HCT116 (cell line): ENCODE data around the gene HSPA4.
"Not testable (repeated sequence)": the region's sequence is repeated elsewhere in the genome, so short reads cannot be mapped to it uniquely, and the experiment has no call there.

Experiments
- EZH2 ChIP-seq: fragments of 200-600 bp; sonication (generic); IDR thresholded peaks from 2 replicates; pipeline ENCODE4 v1.6.1; 2017; ENCODE audit warnings: antibody characterized with exemption, mixed run types
- EZH2phosphoT487 ChIP-seq: fragments of 200-600 bp; IDR thresholded peaks from 2 replicates; pipeline ENCODE4 v1.6.1; 2018; ENCODE audit warnings: antibody characterized with exemption, borderline replicate concordance
- POLR2A ChIP-seq: IDR thresholded peaks from 2 replicates; pipeline ENCODE4 v1.7.0; 2011; ENCODE audit warnings: borderline replicate concordance; ENCODE audit not compliant: insufficient read depth, insufficient read length; ENCODE audit errors: extremely low read depth
- SP1 ChIP-seq: IDR thresholded peaks from 2 replicates; pipeline ENCODE4 v1.6.1; 2012; ENCODE audit warnings: low read depth
- TF ChIP-seq, protein P1 (sequence below), 3 experiments: fragments of 200-600 bp in 1 of 3; sonication (generic) in 1 of 3; IDR thresholded peaks in 2 of 3; conservative IDR thresholded peaks in 1 of 3; 2 replicates each; pipeline ENCODE4 v1.5.1; 2012 to 2017; ENCODE audit warnings: low read depth in 2 of 3, low read length in 2 of 3, antibody characterized with exemption in 1 of 3, borderline replicate concordance in 1 of 3, control low read depth in 1 of 3, mild to moderate bottlenecking in 1 of 3, mixed read lengths in 1 of 3, mixed run types in 1 of 3, moderate library complexity in 1 of 3; ENCODE audit not compliant: insufficient read depth in 1 of 3
- TF ChIP-seq, protein P2 (sequence below): IDR thresholded peaks from 2 replicates; pipeline ENCODE4 v1.6.1; 2012

DNA sequence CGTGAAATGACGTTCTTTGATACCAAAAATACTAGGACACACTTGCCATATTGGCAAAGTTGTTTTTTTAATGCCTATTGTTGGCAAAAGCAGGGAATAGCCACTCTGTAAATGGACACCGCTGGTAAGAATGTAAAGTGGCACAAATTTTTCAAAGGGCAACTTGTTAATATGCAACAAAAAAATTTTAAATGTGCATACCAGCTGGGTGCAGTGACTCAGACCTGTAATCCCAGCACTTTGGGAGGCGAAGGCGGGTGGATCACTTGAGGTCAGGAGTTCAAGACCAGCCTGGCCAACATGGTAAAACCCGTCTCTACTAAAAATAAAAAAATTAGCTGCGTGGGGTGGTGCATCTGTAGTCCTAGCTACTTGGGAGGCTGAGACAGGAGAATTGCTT, 32.3 kb upstream of the HSPA4 start:
- TF ChIP-seq, protein P1, sequence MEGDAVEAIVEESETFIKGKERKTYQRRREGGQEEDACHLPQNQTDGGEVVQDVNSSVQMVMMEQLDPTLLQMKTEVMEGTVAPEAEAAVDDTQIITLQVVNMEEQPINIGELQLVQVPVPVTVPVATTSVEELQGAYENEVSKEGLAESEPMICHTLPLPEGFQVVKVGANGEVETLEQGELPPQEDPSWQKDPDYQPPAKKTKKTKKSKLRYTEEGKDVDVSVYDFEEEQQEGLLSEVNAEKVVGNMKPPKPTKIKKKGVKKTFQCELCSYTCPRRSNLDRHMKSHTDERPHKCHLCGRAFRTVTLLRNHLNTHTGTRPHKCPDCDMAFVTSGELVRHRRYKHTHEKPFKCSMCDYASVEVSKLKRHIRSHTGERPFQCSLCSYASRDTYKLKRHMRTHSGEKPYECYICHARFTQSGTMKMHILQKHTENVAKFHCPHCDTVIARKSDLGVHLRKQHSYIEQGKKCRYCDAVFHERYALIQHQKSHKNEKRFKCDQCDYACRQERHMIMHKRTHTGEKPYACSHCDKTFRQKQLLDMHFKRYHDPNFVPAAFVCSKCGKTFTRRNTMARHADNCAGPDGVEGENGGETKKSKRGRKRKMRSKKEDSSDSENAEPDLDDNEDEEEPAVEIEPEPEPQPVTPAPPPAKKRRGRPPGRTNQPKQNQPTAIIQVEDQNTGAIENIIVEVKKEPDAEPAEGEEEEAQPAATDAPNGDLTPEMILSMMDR (IDR thresholded peaks at IDR 0.05 in 2 of 3, conservative IDR thresholded peaks at IDR 0.05 in 1 of 3; ENCODE audit: borderline replicate concordance in 1 of 3, insufficient read depth in 1 of 3, low read depth in 2 of 3, low read length in 2 of 3) = not testable (repeated sequence)
- TF ChIP-seq EZH2phosphoT487, EZH2, POLR2A, SP1: not testable (repeated sequence)
- TF ChIP-seq, protein P2, sequence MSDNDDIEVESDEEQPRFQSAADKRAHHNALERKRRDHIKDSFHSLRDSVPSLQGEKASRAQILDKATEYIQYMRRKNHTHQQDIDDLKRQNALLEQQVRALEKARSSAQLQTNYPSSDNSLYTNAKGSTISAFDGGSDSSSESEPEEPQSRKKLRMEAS = not testable (repeated sequence)
